ENCODE data around the gene KDM8. TPM values are rescaled to one million over a fixed set of nuclear protein-coding genes. Genes with fewer than 3 reads are reported as not detected.

The KDM8 gene
- total RNA-seq, 1 donor from 2014 or later = 14.5 TPM

- Mint-ChIP-seq H3K27me3 (ENCODE audit: insufficient read depth) (peaks cover 8% of the 10 kb centered on the region), H3K4me3 (no peak overlapping the region), H3K36me3 (ENCODE audit: low read depth) (no peaks in the 10 kb centered on the region), H3K27ac (peak overlapping the region; percentile 68), H3K9me3 (peaks cover 5% of the 10 kb centered on the region), H3K4me1 (ENCODE audit: low read depth) (peaks cover 52% of the 10 kb centered on the region)
- DNase-seq (ENCODE audit: low spot score) = no peak
- intact Hi-C loops (cut with micrococcal nuclease) = no loop called here
Observed at GRCh38 chr16:27177031-27177774, 26.1 kb upstream of the KDM8 start.

DNA sequence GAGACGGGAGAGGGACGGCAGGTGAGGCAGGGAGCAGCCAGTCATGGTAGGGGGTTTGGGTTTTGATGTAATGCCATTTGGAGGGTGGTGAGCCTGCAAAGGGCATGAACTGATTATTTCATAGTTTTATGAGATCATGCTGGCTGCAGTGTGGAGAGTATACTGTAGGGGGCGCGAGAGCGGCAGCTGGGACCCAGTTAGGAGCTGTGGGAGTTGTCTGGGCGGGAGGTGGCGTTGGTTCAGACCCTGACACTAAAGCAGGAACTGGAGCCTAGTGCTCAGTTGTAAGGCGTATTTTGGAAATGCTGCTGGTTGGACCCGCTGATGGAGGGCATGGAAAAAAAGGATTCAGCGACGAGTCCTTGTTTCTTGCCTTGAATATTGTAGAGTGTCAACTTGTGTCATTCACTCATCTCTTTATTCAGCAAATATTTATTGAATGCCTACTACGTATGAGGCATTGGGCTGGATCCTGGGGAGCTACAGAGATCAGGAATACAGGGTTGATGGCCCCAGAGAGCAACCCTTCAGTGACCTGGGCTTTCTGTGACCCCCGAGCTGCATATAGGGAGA, 23.7 kb upstream of the KDM8 start:
- DNase-seq (ENCODE audit: low spot score) = peak; percentile 78
- Mint-ChIP-seq H3K4me1 (ENCODE audit: low read depth) (peaks cover 32% of the 10 kb centered on the region), H3K4me3 (no peak overlapping the region), H3K36me3 (ENCODE audit: low read depth) (no peaks in the 10 kb centered on the region), H3K9me3 (peaks cover 5% of the 10 kb centered on the region), H3K27ac (no peak overlapping the region), H3K27me3 (ENCODE audit: insufficient read depth) (peaks cover 11% of the 10 kb centered on the region)
- intact Hi-C loops (cut with micrococcal nuclease) = loop anchor here (1.0 to 2.0 kb wide), 6 partner anchors 20 to 278 kb away; partner anchors contain the start of gene KDM8

GRCh38 chr16:27181019-27181790, 22.1 kb upstream of the KDM8 start:
- Mint-ChIP-seq H3K9me3 (peaks cover 5% of the 10 kb centered on the region), H3K36me3 (ENCODE audit: low read depth) (no peaks in the 10 kb centered on the region), H3K27ac (no peak overlapping the region), H3K4me3 (no peak overlapping the region), H3K4me1 (ENCODE audit: low read depth) (peaks cover 35% of the 10 kb centered on the region), H3K27me3 (ENCODE audit: insufficient read depth) (peaks cover 11% of the 10 kb centered on the region)
- no peak for DNase-seq (ENCODE audit: low spot score)
- intact Hi-C loops (cut with micrococcal nuclease) = no loop called here

- Mint-ChIP-seq H3K36me3 (ENCODE audit: low read depth) (no peaks in the 10 kb centered on the region), H3K27ac (no peak overlapping the region), H3K4me3 (no peak overlapping the region), H3K9me3 (peaks cover 5% of the 10 kb centered on the region), H3K4me1 (ENCODE audit: low read depth) (peaks cover 26% of the 10 kb centered on the region), H3K27me3 (ENCODE audit: insufficient read depth) (peaks cover 11% of the 10 kb centered on the region)
- no peak for DNase-seq (ENCODE audit: low spot score)
- intact Hi-C loops (cut with micrococcal nuclease) = no loop called here
Observed at GRCh38 chr16:27182906-27183405, 20.4 kb upstream of the KDM8 start.

DNA sequence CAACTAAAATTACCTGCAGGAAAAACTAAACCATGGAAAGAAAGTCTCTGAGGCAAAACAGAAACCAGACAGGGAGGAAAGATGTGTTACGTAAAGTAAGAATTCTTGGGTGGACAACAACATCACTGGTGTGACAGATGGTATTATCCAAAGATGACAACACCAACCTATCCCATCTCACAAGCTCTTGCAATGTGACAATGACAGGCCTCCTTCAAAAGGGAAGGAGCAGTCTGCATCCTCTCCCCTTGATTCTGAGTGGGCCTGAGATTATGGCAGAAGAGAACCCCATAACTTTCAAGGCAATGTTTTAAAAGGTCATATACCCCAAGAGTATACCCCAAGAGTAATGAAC, 17.6 kb upstream of the KDM8 start:
- Mint-ChIP-seq H3K27ac (no peak overlapping the region), H3K4me1 (ENCODE audit: low read depth) (peaks cover 11% of the 10 kb centered on the region), H3K36me3 (ENCODE audit: low read depth) (no peaks in the 10 kb centered on the region), H3K27me3 (ENCODE audit: insufficient read depth) (peaks cover 11% of the 10 kb centered on the region), H3K4me3 (no peak overlapping the region), H3K9me3 (peaks cover 5% of the 10 kb centered on the region)
- intact Hi-C loops (cut with micrococcal nuclease) = no loop called here
- DNase-seq (ENCODE audit: low spot score) = no peak

DNA sequence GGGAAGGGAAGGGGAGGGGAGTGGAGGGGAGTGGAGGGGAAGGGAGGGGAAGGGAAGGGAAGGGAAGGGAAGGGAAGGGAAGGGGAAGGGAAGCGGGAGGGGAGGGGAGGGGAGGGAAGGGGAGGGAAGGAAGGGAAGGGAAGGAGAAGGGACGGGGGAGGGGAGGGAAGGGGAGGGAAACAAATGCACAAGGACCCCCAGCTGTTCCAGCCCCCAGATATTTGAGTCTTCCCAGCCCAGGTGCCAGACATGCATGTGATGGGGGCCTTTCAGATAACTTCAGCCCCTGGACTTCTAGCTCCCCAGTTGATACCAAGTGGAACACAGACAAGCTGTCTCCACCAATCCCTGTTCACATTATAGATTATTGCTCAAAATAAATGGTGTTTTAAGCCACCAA, 14.7 kb upstream of the KDM8 start:
- Mint-ChIP-seq H3K36me3 (ENCODE audit: low read depth) (no peaks in the 10 kb centered on the region), H3K9me3 (no peaks in the 10 kb centered on the region), H3K4me1 (ENCODE audit: low read depth) (peaks cover 7% of the 10 kb centered on the region), H3K27me3 (ENCODE audit: insufficient read depth) (no peaks in the 10 kb centered on the region), H3K4me3 (no peak overlapping the region), H3K27ac (no peak overlapping the region)
- intact Hi-C loops (cut with micrococcal nuclease) = no loop called here
- DNase-seq (ENCODE audit: low spot score) = no peak

- no peak for DNase-seq (ENCODE audit: low spot score)
- H3K36me3 Mint-ChIP-seq (ENCODE audit: low read depth) = peaks cover 2% of the 10 kb centered on the region
- H3K27ac Mint-ChIP-seq = no peak overlapping the region
- H3K4me3 Mint-ChIP-seq = no peak overlapping the region
- H3K27me3 Mint-ChIP-seq (ENCODE audit: insufficient read depth) = no peaks in the 10 kb centered on the region
- H3K9me3 Mint-ChIP-seq = no peaks in the 10 kb centered on the region
- intact Hi-C loops (cut with micrococcal nuclease) = no loop called here
- peaks cover 7% of the 10 kb centered on the region for H3K4me1 Mint-ChIP-seq (ENCODE audit: low read depth)
Observed at GRCh38 chr16:27189335-27189972, 13.9 kb upstream of the KDM8 start.

DNA sequence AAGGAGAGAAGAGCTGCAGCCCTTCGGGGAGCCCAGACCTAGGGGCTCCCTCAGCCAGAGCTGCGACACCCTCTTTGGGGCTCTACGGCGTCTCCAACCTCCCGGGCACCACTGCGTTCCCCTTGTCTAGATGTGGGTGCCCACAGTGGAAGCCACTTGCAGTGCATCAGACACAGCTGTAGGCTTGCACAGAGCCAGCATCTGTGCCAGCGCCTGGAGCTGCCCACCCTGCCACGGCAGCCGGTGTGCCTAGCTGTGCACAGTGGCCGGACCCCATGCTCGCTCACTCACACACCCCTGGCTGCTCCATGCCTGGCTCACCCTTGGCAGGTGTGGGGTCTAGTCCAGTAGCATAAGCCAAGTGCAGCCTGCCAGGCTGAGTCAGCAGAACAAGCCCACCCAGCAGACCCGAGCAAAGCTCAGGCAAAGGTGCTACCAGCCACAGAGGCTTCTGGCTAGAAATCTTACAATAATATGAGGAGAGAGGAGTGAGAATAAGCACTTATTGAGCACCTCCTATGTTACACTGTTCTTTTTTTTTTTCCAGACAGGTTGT, 12.9 kb upstream of the KDM8 start:
- no peak for DNase-seq (ENCODE audit: low spot score)
- H3K9me3 Mint-ChIP-seq = peaks cover 7% of the 10 kb centered on the region

GRCh38 chr16:27191352-27191924, 11.9 kb upstream of the KDM8 start:
- Mint-ChIP-seq H3K27ac (no peak overlapping the region), H3K36me3 (ENCODE audit: low read depth) (peaks cover 2% of the 10 kb centered on the region), H3K9me3 (peaks cover 7% of the 10 kb centered on the region), H3K27me3 (ENCODE audit: insufficient read depth) (no peaks in the 10 kb centered on the region), H3K4me3 (no peak overlapping the region), H3K4me1 (ENCODE audit: low read depth) (peaks cover 15% of the 10 kb centered on the region)
- DNase-seq (ENCODE audit: low spot score) = no peak
- intact Hi-C loops (cut with micrococcal nuclease) = loop anchor here (1.0 kb wide), 1 partner anchor 8 kb away; no protein-coding TSS in a partner anchor

More for the DNA sequence above, 12.9 kb upstream of the KDM8 start:
- peaks cover 11% of the 10 kb centered on the region for H3K4me1 Mint-ChIP-seq (ENCODE audit: low read depth)
- peaks cover 2% of the 10 kb centered on the region for H3K36me3 Mint-ChIP-seq (ENCODE audit: low read depth)
- H3K27me3 Mint-ChIP-seq (ENCODE audit: insufficient read depth) = no peaks in the 10 kb centered on the region
- intact Hi-C loops (cut with micrococcal nuclease) = no loop called here
- H3K27ac Mint-ChIP-seq = no peak overlapping the region
- no peak overlapping the region for H3K4me3 Mint-ChIP-seq

GRCh38 chr16:27193300-27193990, 9.9 kb upstream of the KDM8 start:
- Mint-ChIP-seq H3K4me1 (ENCODE audit: low read depth) (peaks cover 32% of the 10 kb centered on the region), H3K27me3 (ENCODE audit: insufficient read depth) (no peaks in the 10 kb centered on the region), H3K9me3 (peaks cover 7% of the 10 kb centered on the region), H3K4me3 (no peak overlapping the region), H3K27ac (no peak overlapping the region), H3K36me3 (ENCODE audit: low read depth) (peaks cover 2% of the 10 kb centered on the region)
- intact Hi-C loops (cut with micrococcal nuclease) = no loop called here
- DNase-seq (ENCODE audit: low spot score) = no peak

DNA sequence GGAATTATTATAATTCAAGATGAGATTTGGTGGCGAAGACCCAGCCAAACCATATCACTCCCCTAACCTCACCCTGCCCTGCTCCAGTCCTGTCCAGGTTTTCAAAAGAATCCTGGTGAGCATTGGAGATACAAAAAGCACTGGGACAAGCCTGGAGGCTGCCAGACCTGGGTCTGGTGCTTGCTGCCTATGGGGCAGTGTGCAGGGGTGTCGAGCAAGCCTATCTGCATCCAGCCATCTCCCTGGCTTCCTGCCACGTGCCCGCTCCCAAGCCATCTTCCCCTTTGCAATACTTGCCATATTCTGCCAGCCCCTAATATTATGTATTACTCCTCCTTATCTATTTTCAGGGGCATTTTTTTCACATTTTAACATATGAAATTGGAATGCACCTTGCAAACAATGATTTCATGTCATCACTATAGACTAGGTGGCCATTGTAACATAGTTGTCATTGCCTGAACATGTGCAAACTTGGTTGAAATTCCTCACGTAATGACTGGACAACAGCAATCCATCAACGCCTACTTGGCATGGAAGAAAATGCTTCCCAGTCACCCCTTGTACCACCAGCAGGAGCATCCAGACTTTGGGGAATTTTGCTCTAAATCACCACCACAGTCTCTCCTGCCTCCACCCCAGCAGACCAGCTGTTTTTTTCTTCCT, 8.1 kb upstream of the KDM8 start:
- H3K9me3 Mint-ChIP-seq = peaks cover 7% of the 10 kb centered on the region
- H3K27ac Mint-ChIP-seq = no peak overlapping the region
- peaks cover 50% of the 10 kb centered on the region for H3K4me1 Mint-ChIP-seq (ENCODE audit: low read depth)
- intact Hi-C loops (cut with micrococcal nuclease) = no loop called here
- peaks cover 2% of the 10 kb centered on the region for H3K36me3 Mint-ChIP-seq (ENCODE audit: low read depth)
- no peak overlapping the region for H3K4me3 Mint-ChIP-seq
- H3K27me3 Mint-ChIP-seq (ENCODE audit: insufficient read depth) = no peaks in the 10 kb centered on the region
- DNase-seq (ENCODE audit: low spot score) = no peak

Data from activated T-helper 1 cell treated with anti-CD3 and anti-CD28 coated beads, Interleukin-12 subunit alpha, Interleukin-12 subunit beta, Interleukin-2, Interleukin-4 antibody, amounts not matched to agents 30 ng/mL and 10 ng/mL and 1 ng/mL, durations not matched to agents 14 hours and 24 hours and 36 hours (primary cell).